SHP77 treated with DMSO at 0.1 percent for 48 hours (cell line): Measurements from ENCODE around the gene UGT1A8.
"Not testable (repeated sequence)": the region's sequence is repeated elsewhere in the genome, so short reads cannot be mapped to it uniquely, and the experiment has no call there.

Experiments used
- DNase-seq: peaks from one replicate; lab custom pipeline; 2025; lab: John Stamatoyannopoulos, UW

UGT1A8 gene

GRCh38 chr2:233617476-233617875 lies at the start of gene UGT1A8:
TSS of gene UGT1A8 (plus strand) at chr2:233617633. CDS start at chr2:233617708, 75 bp downstream.
- DNase-seq = not testable (repeated sequence)

DNA sequence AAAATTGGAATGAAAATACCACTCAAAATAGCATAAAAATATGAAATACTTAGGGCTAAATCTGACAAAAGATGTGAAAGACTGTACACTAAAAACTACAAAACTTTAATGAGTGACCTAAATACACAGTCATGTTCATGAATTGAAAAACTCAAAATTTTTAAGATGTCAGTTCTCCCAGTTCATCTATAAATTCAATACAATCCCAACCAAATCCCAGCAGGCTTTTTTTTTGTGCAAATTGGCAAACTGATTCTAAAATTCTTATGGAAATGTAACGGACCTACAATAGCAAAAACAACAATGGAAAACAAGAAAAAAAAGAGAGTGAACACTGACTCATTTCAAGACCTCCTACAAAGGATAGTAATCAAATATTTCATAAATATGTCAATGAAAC lies 46.4 kb upstream of the UGT1A8 start:
- no peak for DNase-seq

- no peak for DNase-seq
Measured at GRCh38 chr2:233571462-233571861, 46.0 kb upstream of the UGT1A8 start.

DNA sequence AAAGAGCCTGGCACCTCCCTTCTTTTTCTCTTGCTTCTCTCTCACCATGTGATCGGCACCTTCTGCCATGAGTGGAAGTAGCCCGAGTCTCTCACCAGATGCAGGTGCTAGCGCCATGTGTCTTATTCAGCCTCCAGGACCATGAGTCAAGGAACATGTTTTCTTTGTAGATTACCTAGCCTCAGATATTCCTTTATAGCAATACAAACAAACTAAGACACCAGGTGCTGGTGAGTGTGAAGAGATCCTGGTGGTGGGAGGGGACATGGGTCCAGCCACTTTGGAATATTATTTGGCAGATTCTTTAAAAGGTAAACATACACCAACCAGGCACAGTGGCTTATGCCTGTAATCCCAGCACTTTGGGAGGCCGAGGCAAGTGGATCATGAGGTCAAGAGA lies 45.0 kb upstream of the UGT1A8 start:
- no peak for DNase-seq

GRCh38 chr2:233577341-233577740 lies 40.1 kb upstream of the UGT1A8 start:
- not testable (repeated sequence) for DNase-seq

GRCh38 chr2:233583217-233583965 lies 34.0 kb upstream of the UGT1A8 start:
- DNase-seq = not testable (repeated sequence)

GRCh38 chr2:233584210-233584609 lies 33.2 kb upstream of the UGT1A8 start:
- no peak for DNase-seq

DNA sequence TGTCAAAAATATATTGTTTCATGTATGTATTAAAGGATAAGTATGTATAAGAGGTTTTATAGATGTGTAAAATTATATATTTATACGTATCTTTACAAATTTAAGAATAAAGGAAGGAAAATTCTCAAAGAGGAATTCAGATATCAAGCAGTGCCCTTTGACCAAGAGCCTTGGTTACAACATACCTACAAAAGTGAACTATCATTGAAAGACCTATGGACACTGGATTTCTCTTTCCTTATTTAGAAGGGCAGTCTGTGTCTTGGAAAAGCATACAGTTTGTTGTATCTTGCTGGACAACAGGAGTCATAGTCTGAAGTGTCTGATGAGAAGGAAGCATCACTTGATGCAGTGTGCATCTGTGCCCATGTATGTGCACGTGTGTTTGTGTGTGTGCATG lies 29.0 kb upstream of the UGT1A8 start:
- DNase-seq = no peak

DNA sequence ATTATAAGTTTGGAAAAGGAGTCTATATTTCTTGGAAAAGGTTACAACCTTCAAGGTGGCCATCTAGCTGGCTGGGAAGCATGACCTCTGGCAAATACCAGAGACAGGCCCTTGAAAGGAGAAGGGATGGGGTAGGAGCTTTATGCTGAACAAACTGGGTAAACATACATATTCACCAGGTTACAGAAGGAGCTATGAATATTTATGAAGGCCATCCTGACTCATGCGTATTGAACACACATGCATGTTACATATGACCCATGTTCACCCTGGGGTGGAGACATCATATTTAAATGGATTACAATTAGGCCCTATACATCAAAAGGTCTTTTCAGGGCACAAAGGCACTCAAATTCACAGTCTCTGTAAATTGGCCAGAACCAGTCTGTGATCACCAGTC lies 24.7 kb upstream of the UGT1A8 start:
- DNase-seq = not testable (repeated sequence)

GRCh38 chr2:233593201-233593600 lies 24.2 kb upstream of the UGT1A8 start:
- no peak for DNase-seq

GRCh38 chr2:233597522-233597921 lies 19.9 kb upstream of the UGT1A8 start:
- DNase-seq = no peak

- no peak for DNase-seq
Measured at GRCh38 chr2:233598952-233599351, 18.5 kb upstream of the UGT1A8 start.

DNA sequence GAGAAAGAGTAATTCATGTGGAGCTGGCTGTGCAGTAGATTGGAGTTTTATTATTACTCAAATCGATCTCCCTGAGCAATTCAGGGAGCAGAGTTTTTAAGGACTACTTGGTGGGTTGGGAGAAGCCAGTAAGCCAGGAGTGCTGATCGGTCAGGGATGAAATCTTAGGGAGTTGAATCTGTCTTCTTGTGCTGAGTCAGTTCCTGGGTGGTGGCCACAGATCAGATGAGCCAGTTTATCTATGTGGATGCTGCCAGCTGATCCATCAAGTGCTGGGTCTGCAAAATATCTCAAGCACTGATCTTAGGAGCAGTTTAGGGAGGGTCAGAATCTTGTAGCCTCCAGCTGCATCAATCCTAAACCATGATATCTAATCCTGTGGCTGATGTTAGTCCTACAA lies 17.0 kb upstream of the UGT1A8 start:
- no peak for DNase-seq

DNA sequence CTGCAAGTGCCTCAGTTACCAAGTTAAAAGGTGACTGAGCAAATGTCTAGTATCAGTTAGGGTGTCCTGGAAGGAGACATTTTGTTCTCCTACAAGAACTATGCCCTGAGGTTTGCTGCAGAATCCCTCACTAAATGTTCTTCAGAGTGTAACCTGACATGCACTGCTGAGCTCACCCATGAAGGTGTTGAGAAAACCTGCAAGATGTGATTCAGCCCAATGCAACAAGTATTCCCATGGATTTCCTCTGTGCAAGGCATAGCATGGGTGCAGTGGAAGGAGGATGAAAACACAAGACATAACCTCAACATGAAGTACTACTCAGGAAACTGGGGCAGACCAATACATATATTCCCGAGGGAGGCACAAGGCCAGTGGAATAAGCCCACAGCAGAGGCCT lies 15.4 kb upstream of the UGT1A8 start:
- DNase-seq = no peak

DNA sequence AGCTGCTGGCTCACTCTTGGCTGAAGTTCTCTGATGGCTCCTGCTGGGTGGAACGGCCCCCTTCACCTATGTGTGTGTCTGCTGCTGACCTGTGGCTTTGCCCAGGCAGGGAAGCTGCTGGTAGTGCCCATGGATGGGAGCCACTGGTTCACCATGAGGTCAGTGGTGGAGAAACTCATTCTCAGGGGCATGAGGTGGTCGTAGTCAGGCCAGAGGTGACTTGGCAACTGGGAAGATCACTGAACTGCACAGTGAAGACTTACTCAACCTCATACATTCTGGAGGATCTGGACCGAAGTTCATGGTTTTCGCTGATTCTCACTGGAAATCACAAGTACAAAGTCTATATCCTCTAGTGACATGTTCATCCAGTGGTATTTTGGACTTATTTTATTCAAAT lies 13.9 kb upstream of the UGT1A8 start:
- DNase-seq = no peak

DNA sequence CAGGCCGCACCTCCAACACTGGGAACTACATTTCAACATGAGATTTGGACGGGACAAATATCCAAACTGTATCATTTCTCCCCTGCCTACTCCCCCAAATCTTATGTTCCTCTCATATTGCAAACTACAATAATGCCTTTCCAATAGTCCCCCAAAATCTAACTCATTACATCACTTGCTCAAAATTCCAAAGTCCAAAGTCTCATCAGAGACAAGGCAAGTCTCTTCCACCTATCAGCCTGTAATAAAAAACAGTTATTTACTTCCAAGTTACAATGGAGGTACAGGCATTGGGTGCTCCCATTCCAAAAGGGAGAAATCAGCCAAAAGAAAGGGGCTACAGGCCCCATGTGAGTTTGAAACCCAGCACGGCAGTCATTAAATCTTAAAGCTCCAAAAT lies 12.6 kb upstream of the UGT1A8 start:
- DNase-seq = no peak

- no peak for DNase-seq
Measured at GRCh38 chr2:233605680-233606079, 11.8 kb upstream of the UGT1A8 start.

GRCh38 chr2:233611284-233611683 lies 6.1 kb upstream of the UGT1A8 start:
- DNase-seq = no peak

- DNase-seq = no peak
Measured at GRCh38 chr2:233620204-233620603, 2.8 kb downstream of the UGT1A8 start.

GRCh38 chr2:233621863-233622262 lies 4.4 kb downstream of the UGT1A8 start:
- DNase-seq = not testable (repeated sequence)

DNA sequence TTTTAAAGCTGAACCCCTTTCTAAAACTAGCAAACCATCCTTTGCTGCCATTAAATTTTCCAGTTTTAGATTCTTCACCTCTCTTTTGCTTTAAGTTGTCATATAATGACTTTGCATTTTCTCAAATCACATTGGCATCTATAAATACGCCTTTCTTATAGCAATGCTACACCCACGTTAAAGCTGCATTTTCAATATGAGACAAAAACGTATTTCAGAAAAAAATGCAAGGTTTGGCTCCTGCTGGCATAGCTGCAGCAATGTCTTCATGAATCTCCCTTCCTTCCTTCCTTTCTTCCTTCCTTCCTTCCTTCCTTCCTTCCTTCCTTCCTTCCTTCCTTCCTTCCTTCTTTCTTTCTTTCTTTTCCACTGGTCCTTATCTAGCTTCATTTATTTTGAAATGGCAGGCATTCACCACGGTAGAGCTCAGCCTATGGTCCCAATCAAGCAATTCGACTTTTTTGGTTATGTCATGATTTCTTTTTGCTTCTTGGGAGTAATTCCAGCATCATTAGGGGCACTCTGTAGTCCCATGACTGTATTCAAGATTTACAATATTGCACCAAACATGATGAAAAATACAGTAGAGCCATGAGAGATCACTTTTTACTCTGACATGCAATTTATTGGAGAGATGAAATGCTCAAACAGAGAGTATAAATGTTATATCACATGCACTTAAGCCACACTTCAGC lies 10.0 kb downstream of the UGT1A8 start:
- no peak for DNase-seq

GRCh38 chr2:233636306-233636705 lies 18.9 kb downstream of the UGT1A8 start, which contains the start of gene UGT1A10:
TSS of gene UGT1A10 (plus strand) at chr2:233636448. CDS start at chr2:233636523, 75 bp downstream.
- not testable (repeated sequence) for DNase-seq

DNA sequence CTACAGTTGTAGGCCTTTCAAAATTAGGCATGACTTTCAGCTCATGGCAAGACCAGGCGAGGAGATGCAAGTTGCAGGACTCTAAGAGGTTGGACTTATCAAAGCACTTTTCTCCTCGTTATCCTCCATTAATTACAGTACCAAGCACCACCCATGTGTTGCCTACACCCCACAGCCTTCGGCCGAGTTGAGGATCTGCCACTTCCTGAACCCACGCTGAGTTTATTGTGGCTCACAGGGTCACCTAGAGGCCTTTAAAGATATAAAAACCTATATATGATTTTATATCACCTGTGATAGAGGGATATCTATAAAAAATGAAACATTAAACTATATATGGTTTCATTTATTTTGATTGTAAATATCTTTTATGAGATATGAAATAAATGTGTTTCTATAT lies 21.4 kb downstream of the UGT1A8 start:
- no peak for DNase-seq
